Kidney capillary endothelial cell (primary cell): Measurements from ENCODE around the gene FOXE3.
"Not testable (repeated sequence)": the region's sequence is repeated elsewhere in the genome, so short reads cannot be mapped to it uniquely, and the experiment has no call there.

ENCODE experiments used
- DNase-seq: peaks from one replicate; pipeline ENCODE4 v3.0.0-alpha.2; 2018; ENCODE audit warnings: low spot score

FOXE3 gene

GRCh38 chr1:47449822-47450552, 33.9 kb downstream of the FOXE3 start:
- DNase-seq: no peak

GRCh38 chr1:47450606-47451005, 34.5 kb downstream of the FOXE3 start:
- DNase-seq: no peak

- DNase-seq: no peak
These were observed 36.3 kb downstream of the FOXE3 start for GRCh38 chr1:47452426-47452825.

GRCh38 chr1:47453910-47454309, 37.8 kb downstream of the FOXE3 start:
- DNase-seq: not testable (repeated sequence)

GRCh38 chr1:47456250-47456649, 40.2 kb downstream of the FOXE3 start:
- no peak for DNase-seq

GRCh38 chr1:47457547-47457946, 41.5 kb downstream of the FOXE3 start:
- not testable (repeated sequence) for DNase-seq

GRCh38 chr1:47459253-47459788, 43.2 kb downstream of the FOXE3 start:
- no peak for DNase-seq

- DNase-seq: no peak
These were observed 44.0 kb downstream of the FOXE3 start for GRCh38 chr1:47460040-47460439.

- no peak for DNase-seq
These were observed 44.4 kb downstream of the FOXE3 start for GRCh38 chr1:47460456-47460855.

GRCh38 chr1:47465605-47466004, 49.5 kb downstream of the FOXE3 start:
- DNase-seq: no peak
